HG02642 (cell line): ENCODE results near the gene CCDC90B.
"Not testable (repeated sequence)": the region's sequence is repeated elsewhere in the genome, so short reads cannot be mapped to it uniquely, and the experiment has no call there.

ENCODE experiments used
- ATAC-seq: cut with Tn5 transposase; IDR thresholded peaks from one replicate; pipeline ENCODE4 v1.9.1; 2021; ENCODE audit warnings: mild to moderate bottlenecking; ENCODE audit not compliant: unreplicated experiment, poor library complexity

The CCDC90B gene

DNA sequence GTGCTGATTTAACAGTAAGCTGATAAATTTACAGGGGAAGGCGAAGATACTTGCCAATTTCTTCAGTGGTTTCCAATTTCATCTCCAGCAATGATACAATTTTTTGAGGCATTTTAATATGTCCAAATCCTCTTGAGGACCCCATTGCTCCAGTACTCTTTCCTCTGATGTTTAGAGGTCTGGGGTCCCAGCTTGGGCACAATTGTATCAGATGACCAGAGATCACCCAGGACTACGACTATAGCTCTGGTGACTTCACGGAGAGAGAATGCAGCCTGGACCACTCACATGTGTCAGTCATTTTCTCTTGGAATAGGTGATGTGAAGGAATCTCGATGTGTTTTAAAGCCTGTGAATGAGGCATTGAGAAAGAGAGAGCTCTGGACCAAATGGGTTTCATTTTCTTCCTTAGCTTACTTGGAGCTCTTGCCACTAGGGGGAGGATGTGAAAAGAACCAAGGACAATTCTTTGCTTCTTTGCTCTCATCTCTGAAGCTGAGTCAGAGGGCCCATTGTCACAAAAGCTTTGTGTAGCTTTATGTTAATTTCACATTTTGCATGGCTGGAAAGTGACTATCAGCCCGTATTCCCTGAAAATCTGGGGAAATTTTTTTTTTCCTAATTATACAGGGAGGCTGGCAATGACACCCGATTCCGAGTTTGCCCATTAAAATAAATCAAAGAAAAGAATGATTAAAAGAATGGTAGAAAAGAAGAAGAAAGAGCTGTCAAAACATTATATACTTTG, 6.7 kb upstream of the CCDC90B start:
- peak; percentile 68 for ATAC-seq

GRCh38 chr11:83287631-83288030, 1.5 kb upstream of the CCDC90B start:
- ATAC-seq: no peak

GRCh38 chr11:83285151-83285770, 906 bp downstream of the CCDC90B start:
- ATAC-seq: peak; percentile 54

- no peak for ATAC-seq
These were observed 1.5 kb downstream of the CCDC90B start for GRCh38 chr11:83284501-83285150.

- no peak for ATAC-seq
These were observed 4.0 kb downstream of the CCDC90B start for GRCh38 chr11:83282084-83282716.

DNA sequence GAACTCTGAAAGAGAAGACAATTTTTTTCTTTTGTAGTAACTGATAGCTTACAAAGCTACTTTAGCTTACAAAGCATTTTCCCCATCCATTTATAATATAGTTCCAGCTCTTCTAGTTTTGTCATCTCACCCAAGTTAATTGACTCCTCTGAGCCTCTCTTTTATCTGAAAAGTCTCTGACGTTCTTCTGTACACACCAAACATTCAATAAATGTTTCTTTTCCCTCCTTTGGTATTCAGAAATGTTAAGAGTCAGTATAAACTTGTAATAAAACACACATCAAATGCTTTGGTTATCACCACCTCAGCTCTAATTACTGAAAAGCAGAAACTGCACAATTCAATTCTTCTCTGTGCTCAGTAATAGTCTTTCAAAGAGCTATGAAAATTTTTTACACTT, 5.9 kb downstream of the CCDC90B start:
- no peak for ATAC-seq

- ATAC-seq: no peak
These were observed 7.8 kb downstream of the CCDC90B start for GRCh38 chr11:83278351-83278750.

DNA sequence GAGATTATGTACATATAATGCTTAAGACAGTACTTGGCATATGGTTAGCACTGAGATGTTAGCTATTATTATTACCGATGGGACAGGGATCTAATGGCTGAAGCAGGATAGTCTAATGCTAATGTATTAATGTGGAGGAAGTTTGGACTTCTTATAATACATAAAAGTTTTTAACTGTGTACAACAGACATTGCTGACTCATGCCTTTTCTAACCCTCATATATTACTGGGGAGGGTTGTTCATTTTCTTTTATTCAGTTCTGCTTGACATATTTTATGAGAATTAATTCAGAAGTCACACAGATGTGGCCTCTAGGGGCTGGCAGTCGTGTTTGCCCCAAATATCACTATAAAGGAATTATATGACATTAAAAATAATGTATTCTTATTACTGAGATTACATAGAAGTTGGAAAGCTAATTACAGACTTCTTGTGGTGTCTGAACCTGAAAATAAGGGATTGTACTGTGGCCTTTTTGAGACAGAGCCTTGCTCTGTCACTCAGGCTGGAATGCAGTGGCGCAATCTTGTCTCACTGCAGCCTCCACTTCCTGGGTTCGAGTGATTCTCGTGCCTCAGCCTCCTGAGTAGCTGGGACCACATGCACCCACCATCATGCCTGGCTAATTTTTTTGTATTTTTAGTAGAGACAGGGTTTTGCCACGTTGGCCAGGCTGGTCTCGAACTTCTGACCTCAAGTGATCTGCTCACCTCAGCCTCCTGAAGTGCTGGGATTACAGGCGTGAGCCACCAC, 10.1 kb downstream of the CCDC90B start:
- ATAC-seq: no peak

GRCh38 chr11:83272627-83273026, 13.5 kb downstream of the CCDC90B start:
- no peak for ATAC-seq

- ATAC-seq: not testable (repeated sequence)
These were observed 14.4 kb downstream of the CCDC90B start for GRCh38 chr11:83271734-83272133.

DNA sequence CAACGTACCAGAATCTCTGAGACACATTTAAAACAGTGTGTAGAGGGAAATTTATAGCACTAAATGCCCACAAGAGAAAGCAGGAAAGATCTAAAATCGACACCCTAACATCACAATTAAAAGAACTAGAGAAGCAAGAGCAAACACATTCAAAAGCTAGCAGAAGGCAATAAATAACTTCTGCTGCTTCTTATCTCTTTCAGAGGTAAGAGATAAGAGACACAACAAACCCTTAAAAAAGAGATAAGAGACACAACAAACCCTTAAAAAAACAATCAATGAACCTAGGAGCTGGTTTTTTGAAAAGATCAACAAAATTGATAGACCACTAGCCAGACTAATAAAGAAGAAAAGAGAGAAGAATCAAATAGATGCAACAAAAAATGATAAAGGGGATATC, 17.1 kb downstream of the CCDC90B start:
- not testable (repeated sequence) for ATAC-seq

DNA sequence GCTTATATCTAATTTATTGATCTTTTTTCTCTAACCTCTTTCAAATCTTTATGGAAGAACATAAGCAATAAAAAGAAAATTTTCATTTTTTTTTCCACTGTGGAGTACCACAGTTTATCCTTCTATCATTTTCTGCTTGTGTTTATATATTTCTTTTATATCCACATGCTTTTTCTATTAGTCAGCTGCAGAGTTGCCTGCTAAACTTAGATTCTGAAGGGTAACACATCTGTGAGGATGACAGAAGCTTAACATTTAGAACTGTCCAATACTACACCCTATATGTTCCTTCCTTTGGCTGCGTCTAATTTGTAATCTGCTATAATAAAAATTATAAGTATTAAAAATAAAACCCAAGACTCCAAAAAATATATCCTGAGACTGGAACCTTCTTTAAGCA, 20.8 kb downstream of the CCDC90B start:
- ATAC-seq: no peak

- ATAC-seq: no peak
These were observed 26.6 kb downstream of the CCDC90B start for GRCh38 chr11:83259559-83259958.

DNA sequence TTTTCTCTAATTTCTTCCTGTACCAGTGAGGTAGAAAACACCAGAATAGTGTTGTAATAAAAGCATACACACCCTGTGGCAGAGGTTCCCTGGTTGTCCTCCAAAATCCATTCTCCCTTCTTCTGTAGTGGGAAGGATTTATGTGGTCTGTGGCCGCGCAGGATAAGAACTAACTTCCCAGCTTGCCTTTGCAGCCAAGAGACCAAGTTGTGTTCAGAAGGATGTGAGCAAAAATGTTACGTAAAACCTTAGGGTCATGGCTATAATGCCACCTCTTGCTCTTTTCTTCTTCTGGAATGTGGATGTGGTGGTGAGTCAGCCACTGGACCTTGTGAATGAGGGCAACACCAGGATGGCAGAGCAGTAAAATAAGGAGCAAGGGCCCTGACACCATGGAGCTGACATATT, 28.4 kb downstream of the CCDC90B start:
- no peak for ATAC-seq

DNA sequence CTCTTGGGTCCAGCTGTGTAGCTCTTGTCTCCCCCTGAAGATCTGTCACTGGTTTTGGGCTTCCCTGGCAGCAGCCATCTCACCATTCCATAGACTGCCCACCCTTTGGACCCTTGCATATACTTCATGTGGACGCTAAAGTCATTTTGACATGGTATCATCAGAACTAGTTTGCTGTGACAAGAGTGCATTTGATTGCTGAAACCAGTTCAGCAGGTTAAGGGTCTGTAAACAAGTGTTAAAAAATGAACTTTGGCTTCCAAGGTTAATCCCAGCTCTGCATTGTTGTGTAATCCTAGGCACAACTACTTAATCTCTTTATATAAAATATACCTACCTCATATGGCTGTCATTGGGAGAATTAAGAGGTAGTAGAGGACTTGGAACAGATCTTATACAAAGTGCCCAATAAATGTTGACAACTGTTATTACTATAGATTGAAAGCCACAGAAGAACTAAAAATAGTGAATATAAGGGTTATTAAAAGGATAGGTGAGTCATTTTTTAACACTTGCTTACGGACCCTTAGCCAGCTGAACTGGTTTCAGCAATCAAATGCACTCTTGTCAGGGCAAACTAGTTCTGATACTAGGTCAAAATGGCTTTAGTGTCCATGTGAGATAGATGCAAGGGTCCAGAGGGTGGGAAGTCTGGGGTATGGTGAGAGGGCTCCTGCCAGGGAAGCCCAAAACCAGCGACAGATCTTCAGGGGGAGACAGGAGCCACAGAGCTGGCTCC, 29.4 kb downstream of the CCDC90B start:
- no peak for ATAC-seq

- no peak for ATAC-seq
These were observed 30.8 kb downstream of the CCDC90B start for GRCh38 chr11:83255366-83255765.

DNA sequence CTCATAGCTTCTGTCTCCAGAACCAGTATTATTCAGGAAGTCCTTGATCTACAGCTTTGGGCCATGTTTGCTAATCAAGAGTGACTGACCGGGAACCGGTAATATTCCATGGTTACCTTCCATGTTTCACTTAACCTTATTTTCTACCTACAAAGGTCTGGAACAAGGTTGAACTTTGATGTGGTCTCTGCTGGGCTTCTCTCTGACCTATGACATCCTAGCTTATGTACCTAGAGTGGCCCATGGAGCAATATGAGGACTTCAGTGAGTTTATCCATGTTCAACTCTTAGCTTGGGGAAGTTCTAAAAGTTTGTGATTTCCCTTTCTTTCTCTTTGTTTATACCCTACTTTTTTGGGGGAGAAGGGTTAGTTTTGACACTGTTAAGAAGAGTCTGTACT, 33.2 kb downstream of the CCDC90B start:
- no peak for ATAC-seq

- ATAC-seq: no peak
These were observed 33.9 kb downstream of the CCDC90B start for GRCh38 chr11:83252266-83252665.

DNA sequence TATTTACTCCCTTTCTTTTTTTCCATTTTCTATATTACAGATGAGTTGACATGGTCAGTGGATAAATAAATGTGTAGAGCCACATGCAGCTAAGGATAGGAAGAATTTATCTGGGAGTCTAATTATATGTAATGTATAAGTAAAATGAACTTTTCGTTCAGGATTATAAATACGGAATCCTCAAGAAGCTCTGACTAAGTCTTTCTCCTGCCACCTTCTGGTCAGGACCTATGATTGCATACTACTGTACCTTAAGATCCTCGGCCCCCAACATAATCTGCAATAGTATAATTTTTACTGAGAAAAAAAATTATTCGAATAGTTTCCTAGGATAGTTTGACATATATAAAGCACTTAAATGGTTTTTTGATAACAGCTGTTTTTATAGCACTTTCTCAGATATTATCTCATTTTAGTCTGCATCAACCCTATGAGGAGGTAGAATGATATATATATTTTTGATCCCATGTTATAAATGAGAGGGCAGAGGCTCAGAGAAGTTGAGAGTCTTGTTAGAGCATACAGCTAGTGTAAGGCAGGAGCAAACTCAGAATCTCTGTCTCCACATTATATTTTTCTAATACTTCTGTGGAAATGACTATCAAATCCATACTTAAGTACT, 36.1 kb downstream of the CCDC90B start:
- ATAC-seq: peak; percentile 65
